Colonic mucosa (tissue), 4 donors: ENCODE results near the gene SCARF2. TPM values are rescaled to one million over a fixed set of nuclear protein-coding genes. Genes with fewer than 3 reads are reported as not detected.

ENCODE experiments used
- DNase-seq: peaks from one replicate; pipeline ENCODE4 v3.0.0-alpha.2; 2020
- H3K27ac ChIP-seq: fragments of 200-600 bp; one replicate; pipeline ENCODE4 v1.8.0; 2021
- H3K27me3 ChIP-seq: fragments of 200-600 bp; one replicate; pipeline ENCODE4 v1.8.0; 2021
- H3K36me3 ChIP-seq: fragments of 200-600 bp; one replicate; pipeline ENCODE4 v1.8.0; 2021
- H3K4me1 ChIP-seq: fragments of 200-600 bp; one replicate; pipeline ENCODE4 v1.8.0; 2021; ENCODE audit warnings: mild to moderate bottlenecking
- H3K4me3 ChIP-seq: fragments of 200-600 bp; one replicate; pipeline ENCODE4 v1.8.0; 2021
- H3K9ac ChIP-seq, 2 donors: one replicate each; pipeline ENCODE4 v1.7.0; 2013; ENCODE audit warnings: control low read depth in 2 of 2, low read depth in 2 of 2, low read length in 2 of 2
- H3K9me3 ChIP-seq: fragments of 200-600 bp; one replicate; pipeline ENCODE4 v1.8.0; 2021
- CTCF ChIP-seq: fragments of 200-600 bp; IDR thresholded peaks from one replicate; pipeline ENCODE4 v1.8.0; 2022; ENCODE audit warnings: antibody characterized with exemption, mild to moderate bottlenecking
- intact Hi-C: fragments of 100-400 bp; cut with DNase I; formaldehyde crosslinking; loops from one replicate; pipeline ENCODE4 v1.14.1; 2022
- total RNA-seq, 2 donors: library from RNA; stranded (reverse); fragmentation: NEBNext Ultra II Directional in 1 of 2; extraction: Animal tissue kit (Norgen Biotek cat#: 25700) in 1 of 2; gene quantifications; one replicate each; pipeline ENCODE4 v1.2.1, GENCODE V29; 2021
- donor health status: healthy.
- donor health status: DM: no; HTN: no; CAD: no.
- donor health status: DM: no; HTN: no; CAD: no.

SCARF2 gene
- total RNA-seq, 2 donors from 2014 or later = 0.91 to 3.1 TPM

DNA sequence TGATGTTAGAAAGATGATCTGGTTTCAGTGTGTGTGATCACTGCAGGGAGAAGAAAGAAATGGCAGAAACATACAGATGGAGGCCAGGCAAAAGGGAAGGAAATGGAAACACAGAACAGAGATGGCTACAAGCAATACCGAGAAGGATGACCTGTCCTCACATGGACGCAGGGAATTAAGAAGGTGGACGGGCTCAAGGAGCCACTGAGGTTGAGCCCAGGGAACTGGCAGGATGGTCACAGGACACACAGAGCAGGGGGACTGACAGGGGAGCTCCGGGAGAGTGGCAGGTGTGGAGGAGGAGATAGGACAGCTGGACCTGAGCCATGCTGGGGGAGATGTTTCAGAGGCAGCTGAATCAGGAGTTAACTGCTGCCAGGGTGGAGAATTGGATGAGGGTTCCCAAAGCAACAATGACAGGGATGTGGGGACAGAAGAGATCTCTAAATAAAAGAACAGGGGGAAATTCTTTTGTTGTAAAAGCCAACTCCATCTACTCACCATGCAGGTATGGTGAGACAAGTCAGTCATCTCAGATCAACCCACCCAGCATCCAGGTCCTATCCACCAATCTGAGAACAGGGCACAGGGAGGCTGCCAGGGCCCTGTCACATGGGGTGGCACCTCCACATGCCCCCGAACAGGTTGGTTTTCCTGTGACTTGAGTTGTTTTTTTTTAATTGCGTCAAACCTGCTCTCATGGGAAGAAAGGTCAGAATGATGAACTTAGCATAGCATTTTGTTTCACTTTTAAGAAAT, 31.7 kb upstream of the SCARF2 start:
- Histone ChIP-seq H3K4me3 (no peak overlapping the region), H3K27ac (no peak overlapping the region), H3K9ac (no peak overlapping the region), H3K4me1 (no peaks in the 10 kb centered on the region), H3K9me3 (no peaks in the 10 kb centered on the region), H3K27me3 (no peaks in the 10 kb centered on the region), H3K36me3 (no peaks in the 10 kb centered on the region)
- TF ChIP-seq CTCF = no peak
- intact Hi-C loops = no loop called here
- no peak for DNase-seq

- DNase-seq = no peak
- Histone ChIP-seq H3K4me3 (no peak overlapping the region), H3K36me3 (no peaks in the 10 kb centered on the region), H3K9ac (no peak overlapping the region), H3K9me3 (no peaks in the 10 kb centered on the region), H3K27me3 (no peaks in the 10 kb centered on the region), H3K4me1 (no peaks in the 10 kb centered on the region), H3K27ac (no peak overlapping the region)
- intact Hi-C loops = no loop called here
- no peak for TF ChIP-seq CTCF
Observed at GRCh38 chr22:20466659-20467379, 29.2 kb upstream of the SCARF2 start.

DNA sequence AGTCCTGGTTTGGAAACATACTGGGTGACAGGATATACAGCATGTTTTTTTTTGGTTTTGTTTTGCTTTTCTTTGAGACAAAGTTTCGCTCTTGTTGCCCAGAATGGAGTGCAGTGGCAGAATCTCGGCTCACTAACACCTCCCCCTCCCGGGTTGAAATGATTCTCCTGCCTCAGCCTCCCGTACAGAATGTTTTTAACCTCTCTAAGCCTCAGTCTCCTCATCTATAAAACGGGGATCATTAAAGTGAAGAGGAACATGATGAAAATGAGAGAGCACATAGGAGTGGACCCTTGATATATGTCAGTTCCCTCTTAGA, 28.1 kb upstream of the SCARF2 start:
- no peaks in the 10 kb centered on the region for H3K4me1 ChIP-seq
- DNase-seq = no peak
- no peak overlapping the region for H3K27ac ChIP-seq
- TF ChIP-seq CTCF = no peak
- intact Hi-C loops = no loop called here
- H3K9me3 ChIP-seq = no peaks in the 10 kb centered on the region
- H3K9ac ChIP-seq = no peak overlapping the region
- H3K4me3 ChIP-seq = no peak overlapping the region
- no peaks in the 10 kb centered on the region for H3K27me3 ChIP-seq
- no peaks in the 10 kb centered on the region for H3K36me3 ChIP-seq

DNA sequence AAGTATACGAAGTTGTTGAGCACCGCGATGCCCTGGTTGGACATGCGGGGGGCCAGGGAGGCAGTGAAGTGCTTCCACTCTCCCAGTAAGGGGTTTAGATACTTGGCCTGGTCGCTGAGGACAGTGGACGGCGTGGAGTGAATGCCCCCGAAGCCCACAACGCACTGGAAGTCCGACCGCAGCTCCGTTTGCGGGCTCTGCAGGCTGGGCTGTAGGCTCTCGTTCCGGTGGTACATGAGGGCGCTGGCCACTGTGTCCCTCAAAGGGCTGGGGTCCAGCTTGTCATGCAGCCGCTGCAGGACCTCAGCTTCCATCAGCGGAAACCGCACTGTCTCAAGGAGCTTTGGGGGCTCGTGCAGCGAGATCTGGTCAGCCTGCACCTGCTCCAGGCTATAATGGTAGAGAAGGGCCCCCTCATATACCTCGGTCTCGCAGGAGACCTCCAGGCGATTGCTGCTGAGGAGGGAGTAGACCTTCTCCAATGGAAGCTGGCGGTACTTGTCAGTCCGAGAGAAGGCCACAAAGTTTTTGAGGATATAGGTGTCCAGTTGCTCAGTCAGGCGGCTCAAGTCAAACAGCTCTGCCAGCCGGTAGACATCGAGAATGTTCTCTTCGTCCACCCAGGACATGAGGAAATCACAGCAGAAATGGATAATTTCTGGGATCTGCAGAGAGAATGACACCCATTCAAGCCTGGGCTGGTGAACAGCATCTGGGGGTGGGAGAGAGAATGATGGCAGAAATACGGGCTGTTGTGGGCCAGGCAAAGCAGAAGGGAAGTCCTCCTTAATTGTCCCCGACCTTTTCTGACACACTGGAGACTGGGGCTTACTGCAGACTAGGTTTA, 27.5 kb upstream of the SCARF2 start:
- Histone ChIP-seq H3K27ac (peak overlapping the region; percentile 33), H3K36me3 (no peaks in the 10 kb centered on the region), H3K9ac (no peak overlapping the region), H3K4me3 (no peak overlapping the region), H3K4me1 (no peaks in the 10 kb centered on the region), H3K27me3 (no peaks in the 10 kb centered on the region), H3K9me3 (no peaks in the 10 kb centered on the region)
- no peak for DNase-seq
- intact Hi-C loops = no loop called here
- TF ChIP-seq CTCF = no peak

- H3K9me3 ChIP-seq = no peaks in the 10 kb centered on the region
- peak overlapping the region; percentile 33 for H3K27ac ChIP-seq
- no peak overlapping the region for H3K4me3 ChIP-seq
- no peak for TF ChIP-seq CTCF
- no peaks in the 10 kb centered on the region for H3K36me3 ChIP-seq
- H3K9ac ChIP-seq = no peak overlapping the region
- no peaks in the 10 kb centered on the region for H3K27me3 ChIP-seq
- intact Hi-C loops = no loop called here
- no peak for DNase-seq
- no peaks in the 10 kb centered on the region for H3K4me1 ChIP-seq
Observed at GRCh38 chr22:20464096-20464614, 26.5 kb upstream of the SCARF2 start.
